Measurements from ENCODE around the gene CUX1. TPM values are rescaled to one million over a fixed set of nuclear protein-coding genes. Genes with fewer than 3 reads are reported as not detected.

Gene CUX1
- total RNA-seq, 4 donors from 2014 or later = 40.8 to 62.1 (median 43.8) TPM

DNA sequence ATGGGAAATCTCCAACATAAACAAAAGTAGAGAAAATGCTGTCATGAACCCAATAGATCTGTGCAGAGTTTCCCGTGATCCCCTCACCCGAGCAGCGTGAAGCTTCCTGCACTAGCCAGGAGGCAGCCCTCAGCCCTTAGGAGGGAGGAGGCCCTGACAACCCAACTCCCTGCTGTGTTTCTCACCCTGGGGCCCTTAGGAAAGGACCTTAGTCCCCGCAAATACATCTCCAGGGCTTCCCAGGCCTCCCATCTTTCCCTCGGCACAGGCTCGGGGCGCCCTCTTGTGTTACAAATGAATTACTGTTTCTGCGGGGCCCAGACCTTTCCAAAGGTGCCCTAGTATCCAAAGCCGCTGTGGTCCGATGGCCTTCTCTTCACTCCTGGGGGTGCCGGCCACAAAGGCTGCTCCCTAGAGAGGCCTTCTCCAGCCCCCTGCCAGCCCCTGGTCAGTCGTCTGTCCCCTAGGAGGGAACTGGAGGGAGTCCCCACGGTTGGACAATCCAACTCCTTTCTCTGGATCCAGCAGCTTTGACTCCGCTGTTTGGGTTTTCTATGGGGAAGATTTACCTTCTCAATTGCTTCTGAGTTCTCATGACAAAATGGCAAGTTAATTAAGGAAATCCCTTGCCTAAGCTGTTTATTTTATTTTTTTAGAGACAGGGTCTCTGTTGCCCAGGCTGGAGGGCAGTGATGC, 419.3 kb downstream of the CUX1 start:
- WGBS, 2 donors = 34 to 35% methylated on average over 14 of the region's 14 CpGs
- intact Hi-C loops (cut with DNase I; ENCODE audit: low total_unique reads) = loop anchor here (5.0 to 10.0 kb wide), 2 partner anchors 422 to 549 kb away; partner anchors contain the start of gene CUX1
- peak in 1 of 2 donors; percentile 45 for DNase-seq (ENCODE audit: low spot score in 2 of 2)
- no peak overlapping the region for H3K4me3 ChIP-seq (ENCODE audit: low read depth, poor library complexity, severe bottlenecking)
- no peak for TF ChIP-seq POLR2A (IDR thresholded peaks at IDR 0.05)
- peak in 1 of 3 donors; percentile 61 for TF ChIP-seq CTCF (IDR thresholded peaks at IDR 0.05)

- intact Hi-C loops (cut with DNase I; ENCODE audit: low total_unique reads) = loop anchor here (5.0 to 10.0 kb wide), 2 partner anchors 425 to 552 kb away; partner anchors contain the start of gene CUX1
- no peak overlapping the region for H3K4me3 ChIP-seq (ENCODE audit: low read depth, poor library complexity, severe bottlenecking)
- DNase-seq (ENCODE audit: low spot score in 2 of 2) = no peak
- 97% methylated on average over 35 of the region's 35 CpGs for WGBS, 2 donors
- TF ChIP-seq POLR2A (IDR thresholded peaks at IDR 0.05) (no peak), CTCF (IDR thresholded peaks at IDR 0.05) (no peak)
Measured at GRCh38 chr7:102239206-102239820, 421.9 kb downstream of the CUX1 start.

- 94 to 96% methylated on average over 7 of the region's 8 CpGs for WGBS, 2 donors
- no peak overlapping the region for H3K4me3 ChIP-seq (ENCODE audit: low read depth, poor library complexity, severe bottlenecking)
- TF ChIP-seq CTCF (IDR thresholded peaks at IDR 0.05) (no peak), POLR2A (IDR thresholded peaks at IDR 0.05) (no peak)
- intact Hi-C loops (cut with DNase I; ENCODE audit: low total_unique reads) = no loop called here
- no peak for DNase-seq (ENCODE audit: low spot score in 2 of 2)
Measured at GRCh38 chr7:102241431-102241830, 424.0 kb downstream of the CUX1 start.

- WGBS, 2 donors = 84 to 85% methylated on average over 4 of the region's 4 CpGs
- intact Hi-C loops (cut with DNase I; ENCODE audit: low total_unique reads) = no loop called here
- no peak for DNase-seq (ENCODE audit: low spot score in 2 of 2)
Measured at GRCh38 chr7:102244601-102245000, 427.2 kb downstream of the CUX1 start.

DNA sequence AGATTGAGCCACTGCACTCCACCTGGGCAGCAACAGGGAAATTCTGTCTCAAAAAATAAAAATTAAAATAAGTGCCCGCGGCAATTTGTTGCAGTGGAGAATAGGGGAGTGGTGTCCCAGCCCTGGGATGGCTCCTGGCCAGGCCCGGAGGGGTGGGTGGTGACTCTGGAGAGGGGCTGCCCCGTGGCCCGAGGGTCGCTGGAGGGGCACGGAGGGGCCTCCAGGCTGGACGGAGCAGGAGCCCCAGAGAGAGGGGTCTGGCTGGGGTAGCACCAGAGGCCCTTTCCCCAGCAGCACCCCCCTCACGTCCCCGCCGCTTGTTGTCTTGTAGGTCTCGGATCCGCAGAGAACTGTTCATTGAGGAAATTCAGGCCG, 430.6 kb downstream of the CUX1 start:
- H3K4me3 ChIP-seq (ENCODE audit: low read depth, poor library complexity, severe bottlenecking) = no peak overlapping the region
- 89% methylated on average over 14 of the region's 14 CpGs for WGBS, 2 donors
- intact Hi-C loops (cut with DNase I; ENCODE audit: low total_unique reads) = no loop called here
- no peak for TF ChIP-seq CTCF (IDR thresholded peaks at IDR 0.05)
- no peak for DNase-seq (ENCODE audit: low spot score in 2 of 2)

More at GRCh38 chr7:102244601-102245000, 427.2 kb downstream of the CUX1 start:
- H3K4me3 ChIP-seq (ENCODE audit: low read depth, poor library complexity, severe bottlenecking) = no peak overlapping the region
- TF ChIP-seq CTCF (IDR thresholded peaks at IDR 0.05) (no peak), POLR2A (IDR thresholded peaks at IDR 0.05) (no peak)

Measured in lower leg skin (tissue), 4 donors.